ENCODE data around the gene RBM15.

RBM15 gene

DNA sequence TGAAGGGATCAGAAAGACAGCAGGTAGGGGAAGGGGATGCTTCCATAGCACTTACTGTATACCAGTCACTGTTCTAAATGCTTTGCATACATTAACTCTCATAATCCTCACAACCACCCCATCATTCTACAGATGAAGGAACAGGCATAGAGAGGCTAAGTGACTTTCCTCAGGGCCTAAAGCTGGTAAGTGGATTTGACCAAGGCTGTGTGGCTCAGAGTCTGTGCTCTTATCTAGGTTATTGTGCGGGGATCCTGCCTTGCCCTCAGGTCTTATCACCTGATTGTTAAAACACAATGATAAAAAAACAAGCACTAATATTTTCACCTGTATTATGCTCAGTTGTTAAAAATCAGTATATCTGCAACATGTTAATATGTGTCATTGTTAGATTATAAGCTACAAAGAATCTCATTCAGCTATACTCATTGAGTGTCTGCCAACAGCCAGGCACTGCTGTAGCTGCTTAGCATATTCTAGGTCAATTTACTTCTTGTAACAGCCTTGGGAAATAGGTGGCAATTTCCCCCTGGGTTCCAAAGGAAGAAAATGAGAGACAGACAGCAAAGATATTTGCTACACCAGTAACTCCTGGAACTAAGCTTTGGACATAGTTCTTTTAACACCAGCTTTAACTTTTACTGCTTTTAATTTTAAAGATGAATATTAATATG lies 38.6 kb upstream of the RBM15 start:
- no peak overlapping the region for H3K4me3 ChIP-seq
- H3K27ac ChIP-seq: no peak overlapping the region
- no peak for DNase-seq (ENCODE audit: low spot score)
- TF ChIP-seq, protein P1, sequence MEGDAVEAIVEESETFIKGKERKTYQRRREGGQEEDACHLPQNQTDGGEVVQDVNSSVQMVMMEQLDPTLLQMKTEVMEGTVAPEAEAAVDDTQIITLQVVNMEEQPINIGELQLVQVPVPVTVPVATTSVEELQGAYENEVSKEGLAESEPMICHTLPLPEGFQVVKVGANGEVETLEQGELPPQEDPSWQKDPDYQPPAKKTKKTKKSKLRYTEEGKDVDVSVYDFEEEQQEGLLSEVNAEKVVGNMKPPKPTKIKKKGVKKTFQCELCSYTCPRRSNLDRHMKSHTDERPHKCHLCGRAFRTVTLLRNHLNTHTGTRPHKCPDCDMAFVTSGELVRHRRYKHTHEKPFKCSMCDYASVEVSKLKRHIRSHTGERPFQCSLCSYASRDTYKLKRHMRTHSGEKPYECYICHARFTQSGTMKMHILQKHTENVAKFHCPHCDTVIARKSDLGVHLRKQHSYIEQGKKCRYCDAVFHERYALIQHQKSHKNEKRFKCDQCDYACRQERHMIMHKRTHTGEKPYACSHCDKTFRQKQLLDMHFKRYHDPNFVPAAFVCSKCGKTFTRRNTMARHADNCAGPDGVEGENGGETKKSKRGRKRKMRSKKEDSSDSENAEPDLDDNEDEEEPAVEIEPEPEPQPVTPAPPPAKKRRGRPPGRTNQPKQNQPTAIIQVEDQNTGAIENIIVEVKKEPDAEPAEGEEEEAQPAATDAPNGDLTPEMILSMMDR (IDR thresholded peaks at IDR 0.05): no peak

DNA sequence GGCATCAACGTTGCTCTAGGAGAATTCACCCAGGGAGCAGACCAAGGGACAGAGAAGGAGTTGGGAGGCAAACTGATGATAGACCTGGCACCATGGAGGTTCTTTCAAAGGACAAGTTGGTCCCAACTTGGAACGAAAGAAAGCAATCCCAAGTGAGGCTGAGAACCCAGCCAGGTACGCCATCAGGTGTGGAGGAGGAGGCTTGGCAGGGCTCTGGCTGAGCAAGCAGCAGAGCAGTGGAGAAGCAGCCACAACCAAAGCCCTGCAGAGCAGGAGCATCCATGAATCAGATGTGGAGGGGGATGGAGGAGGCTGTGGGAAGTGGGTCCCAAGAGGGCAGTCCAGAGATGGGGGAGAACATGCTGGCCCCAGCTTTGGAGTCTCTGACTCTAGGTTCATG lies 36.3 kb upstream of the RBM15 start:
- H3K4me3 ChIP-seq: no peak overlapping the region
- DNase-seq (ENCODE audit: low spot score): no peak
- no peak overlapping the region for H3K27ac ChIP-seq
- TF ChIP-seq, protein P1 (IDR thresholded peaks at IDR 0.05): no peak

DNA sequence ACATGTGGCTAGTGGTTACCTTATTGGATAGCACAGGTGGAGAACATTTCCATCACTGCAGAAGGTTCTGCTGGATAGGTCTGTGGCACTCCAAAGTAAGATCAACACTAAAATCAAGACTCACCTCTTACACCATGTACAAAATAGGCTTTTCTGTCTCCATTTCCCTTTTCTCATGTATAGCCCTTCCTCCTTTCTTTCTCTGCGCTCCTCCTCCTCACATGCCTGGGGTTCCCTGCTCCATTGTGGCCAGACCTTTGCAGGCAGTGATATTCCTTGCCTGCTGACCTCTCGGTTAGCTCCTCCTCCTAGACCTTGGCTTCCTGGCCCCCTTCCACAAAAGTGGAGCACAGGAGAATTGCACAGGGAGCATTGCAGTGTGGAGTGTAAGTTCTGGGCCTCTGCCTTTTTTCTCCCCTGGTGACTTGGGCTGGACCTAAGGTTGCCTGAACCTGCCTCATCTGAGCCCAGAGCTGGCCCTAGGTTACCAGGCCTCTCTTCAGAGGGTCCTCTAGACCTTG lies 33.2 kb upstream of the RBM15 start:
- DNase-seq (ENCODE audit: low spot score): no peak
- Histone ChIP-seq H3K27ac (no peak overlapping the region), H3K4me3 (no peak overlapping the region)
- TF ChIP-seq, protein P1 (IDR thresholded peaks at IDR 0.05): no peak

DNA sequence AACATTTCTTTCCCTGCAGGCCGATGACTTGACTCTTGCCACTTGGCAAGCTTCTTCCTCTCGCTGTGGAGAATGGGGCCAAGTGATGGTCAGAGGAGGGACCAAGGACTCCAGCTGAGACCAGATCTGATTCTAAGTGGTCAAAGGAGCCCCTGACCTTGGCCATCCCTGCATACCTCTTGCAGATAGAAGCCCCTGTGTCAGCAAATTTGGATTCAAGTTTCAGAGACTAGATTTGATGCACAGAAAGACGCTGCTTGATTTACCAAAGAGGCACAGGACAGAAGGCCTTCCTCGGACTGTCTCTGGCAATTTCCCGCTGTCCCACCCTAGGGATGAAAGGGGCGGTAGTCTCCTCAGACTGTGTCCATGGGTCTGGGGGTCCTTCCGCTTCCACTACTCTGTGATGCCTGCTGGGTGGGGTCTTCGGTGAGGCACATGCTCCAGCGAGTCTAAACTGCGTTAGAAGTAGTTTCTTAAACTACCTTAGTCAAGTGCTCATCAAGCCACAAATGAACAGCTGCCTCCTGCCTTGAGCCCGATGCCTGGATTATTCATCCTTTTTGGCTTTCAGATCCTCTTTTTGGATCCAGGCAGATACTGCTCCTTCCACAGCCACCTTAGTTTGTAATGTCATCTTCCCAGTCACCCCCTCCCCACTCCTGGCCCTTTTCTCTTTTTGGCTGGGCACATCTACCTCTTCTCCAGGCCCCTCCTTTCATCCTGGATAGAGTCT lies 31.8 kb upstream of the RBM15 start:
- H3K27ac ChIP-seq: no peak overlapping the region
- no peak for DNase-seq (ENCODE audit: low spot score)
- TF ChIP-seq, protein P1 (IDR thresholded peaks at IDR 0.05): no peak
- no peak overlapping the region for H3K4me3 ChIP-seq

DNA sequence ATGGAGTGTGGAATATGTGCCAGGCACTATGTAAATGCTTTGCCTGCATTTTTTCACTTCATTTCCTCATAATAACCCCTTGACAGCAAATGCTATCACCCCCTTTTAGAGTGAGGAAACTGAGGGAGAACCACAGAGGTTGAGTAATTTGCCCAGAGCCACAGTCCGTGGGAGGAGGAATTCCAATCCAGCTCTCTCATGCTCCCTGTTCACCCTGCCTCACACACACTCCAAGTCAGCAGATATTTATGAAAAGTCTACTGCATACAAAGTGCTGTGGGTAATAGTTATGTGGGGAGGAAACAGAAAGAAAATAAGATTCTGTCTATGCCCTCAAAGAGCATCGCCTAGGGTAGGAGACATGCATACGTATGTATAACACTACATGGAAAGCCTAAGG lies 30.9 kb upstream of the RBM15 start:
- no peak overlapping the region for H3K27ac ChIP-seq
- H3K4me3 ChIP-seq: no peak overlapping the region
- no peak for DNase-seq (ENCODE audit: low spot score)
- TF ChIP-seq, protein P1 (IDR thresholded peaks at IDR 0.05): no peak

DNA sequence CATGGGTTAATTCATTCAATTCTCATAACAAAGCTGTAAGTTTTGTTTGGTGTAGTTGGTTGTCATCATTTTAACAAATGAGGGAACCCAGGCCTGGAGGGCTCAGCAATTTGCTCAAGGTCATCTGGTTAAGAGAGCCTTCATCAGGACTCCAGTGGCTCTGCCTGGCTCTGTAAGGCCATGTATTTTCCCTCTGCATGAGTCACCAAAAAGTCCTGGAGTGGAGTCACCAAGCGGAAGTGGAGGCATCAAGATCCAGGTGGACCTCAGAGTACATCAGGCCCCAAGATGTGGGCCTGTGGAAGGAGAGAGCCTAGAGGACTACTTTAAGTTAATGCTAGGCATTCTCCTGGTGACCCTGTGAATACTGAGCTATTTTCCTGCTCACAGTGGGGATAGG lies 30.0 kb upstream of the RBM15 start:
- TF ChIP-seq, protein P1 (IDR thresholded peaks at IDR 0.05): no peak
- H3K27ac ChIP-seq: no peak overlapping the region
- H3K4me3 ChIP-seq: no peak overlapping the region
- no peak for DNase-seq (ENCODE audit: low spot score)

DNA sequence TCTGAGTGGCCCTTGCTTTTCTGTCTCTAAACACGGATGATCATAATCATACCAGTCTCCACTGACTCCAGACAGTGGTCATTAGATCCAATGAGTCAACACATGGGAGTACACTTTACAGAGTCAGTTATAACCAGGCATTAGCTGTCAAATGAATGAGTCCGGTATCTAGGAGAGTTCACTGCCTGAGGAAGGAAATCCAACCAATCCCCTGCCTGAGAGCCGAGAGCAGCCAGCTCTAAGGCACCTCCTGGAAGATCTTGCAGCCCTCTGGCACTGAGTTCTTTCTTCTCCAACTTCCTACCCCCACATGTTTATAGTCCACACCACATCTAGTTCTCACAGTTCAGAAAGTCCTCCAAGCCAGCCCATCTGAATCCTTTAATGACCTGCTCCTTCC lies 29.4 kb upstream of the RBM15 start:
- no peak overlapping the region for H3K4me3 ChIP-seq
- no peak overlapping the region for H3K27ac ChIP-seq
- TF ChIP-seq, protein P1 (IDR thresholded peaks at IDR 0.05): no peak
- DNase-seq (ENCODE audit: low spot score): no peak
